ENCODE data around the gene CRHR1. TPM values are rescaled to one million over a fixed set of nuclear protein-coding genes. Genes with fewer than 3 reads are reported as not detected.

The CRHR1 gene
- total RNA-seq, 4 donors from 2014 or later: not detected

- no peak for TF ChIP-seq EP300 (IDR thresholded peaks at IDR 0.05; ENCODE audit: low read depth)
- TF ChIP-seq CTCF (IDR thresholded peaks at IDR 0.05): no peak
- TF ChIP-seq POLR2AphosphoS5 (IDR thresholded peaks at IDR 0.05): no peak
- TF ChIP-seq POLR2A (IDR thresholded peaks at IDR 0.05): no peak
- 40 to 52% methylated on average over 1 to 4 of the region's 4 CpGs for WGBS, 2 donors (ENCODE audit: low coverage in 1 of 2)
- DNase-seq: no peak
- Histone ChIP-seq H3K4me1 (no peaks in the 10 kb centered on the region), H3K36me3 (no peaks in the 10 kb centered on the region), H3K27me3 (peaks cover 66% of the 10 kb centered on the region), H3K27ac (no peak overlapping the region), H3K4me3 (no peak overlapping the region), H3K9me3 (no peaks in the 10 kb centered on the region)
- in situ Hi-C loops (cut with MboI; ENCODE audit: low pct_ligation_motif_present in 1 of 4, low pct_unique_long_range_greater_than_20kb in 1 of 4, low sequenced_read_pairs in 3 of 4) (no loop called here), intact Hi-C loops (cut with DNase I; ENCODE audit: low total_unique reads) (no loop called here)
Observed at GRCh38 chr17:45768000-45768399, 16.1 kb upstream of the CRHR1 start.

DNA sequence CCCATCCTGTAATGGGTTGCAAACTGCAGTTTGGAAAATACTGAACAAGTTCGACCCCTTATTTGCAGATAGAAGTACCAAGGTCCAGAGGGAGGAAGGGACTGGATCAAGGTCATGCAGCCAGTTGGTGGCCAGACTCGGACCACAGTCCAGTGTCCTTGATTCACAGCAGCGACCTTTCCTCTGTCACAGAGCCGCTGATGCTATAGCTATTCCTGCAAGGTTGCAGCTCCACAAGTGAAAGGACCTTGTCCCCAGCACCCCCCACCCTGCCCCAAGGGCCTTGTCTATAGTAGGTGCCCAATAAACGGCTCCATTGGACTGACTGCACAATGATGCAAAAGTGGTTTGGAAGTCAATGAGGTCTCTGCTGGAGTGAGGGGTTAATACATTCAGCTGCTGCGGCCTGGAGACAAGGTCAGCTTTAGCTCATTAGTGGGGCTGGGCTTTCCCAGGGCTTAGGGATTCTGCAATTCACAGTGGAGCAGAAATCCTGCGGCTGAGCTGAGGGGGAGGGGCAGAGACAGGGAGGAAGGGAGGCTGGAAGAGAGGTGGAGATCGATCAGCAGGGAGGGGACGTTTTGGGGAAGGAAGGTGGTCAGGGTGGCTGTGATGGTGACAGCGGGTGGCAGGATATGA lies 13.4 kb upstream of the CRHR1 start:
- no peaks in the 10 kb centered on the region for H3K9me3 ChIP-seq
- 17 to 40% methylated on average over 4 to 10 of the region's 10 CpGs for WGBS, 2 donors (ENCODE audit: low coverage in 1 of 2)
- no peak overlapping the region for H3K27ac ChIP-seq
- intact Hi-C loops (cut with DNase I; ENCODE audit: low total_unique reads) (no loop called here), in situ Hi-C loops (cut with MboI; ENCODE audit: low pct_ligation_motif_present in 1 of 4, low pct_unique_long_range_greater_than_20kb in 1 of 4, low sequenced_read_pairs in 3 of 4) (no loop called here)
- no peaks in the 10 kb centered on the region for H3K36me3 ChIP-seq
- DNase-seq: no peak
- H3K4me3 ChIP-seq: no peak overlapping the region
- TF ChIP-seq CTCF (IDR thresholded peaks at IDR 0.05): no peak
- TF ChIP-seq EP300 (IDR thresholded peaks at IDR 0.05; ENCODE audit: low read depth): no peak
- no peak for TF ChIP-seq POLR2A (IDR thresholded peaks at IDR 0.05)
- no peak for TF ChIP-seq POLR2AphosphoS5 (IDR thresholded peaks at IDR 0.05)
- no peaks in the 10 kb centered on the region for H3K4me1 ChIP-seq
- peaks cover 75% of the 10 kb centered on the region for H3K27me3 ChIP-seq

DNA sequence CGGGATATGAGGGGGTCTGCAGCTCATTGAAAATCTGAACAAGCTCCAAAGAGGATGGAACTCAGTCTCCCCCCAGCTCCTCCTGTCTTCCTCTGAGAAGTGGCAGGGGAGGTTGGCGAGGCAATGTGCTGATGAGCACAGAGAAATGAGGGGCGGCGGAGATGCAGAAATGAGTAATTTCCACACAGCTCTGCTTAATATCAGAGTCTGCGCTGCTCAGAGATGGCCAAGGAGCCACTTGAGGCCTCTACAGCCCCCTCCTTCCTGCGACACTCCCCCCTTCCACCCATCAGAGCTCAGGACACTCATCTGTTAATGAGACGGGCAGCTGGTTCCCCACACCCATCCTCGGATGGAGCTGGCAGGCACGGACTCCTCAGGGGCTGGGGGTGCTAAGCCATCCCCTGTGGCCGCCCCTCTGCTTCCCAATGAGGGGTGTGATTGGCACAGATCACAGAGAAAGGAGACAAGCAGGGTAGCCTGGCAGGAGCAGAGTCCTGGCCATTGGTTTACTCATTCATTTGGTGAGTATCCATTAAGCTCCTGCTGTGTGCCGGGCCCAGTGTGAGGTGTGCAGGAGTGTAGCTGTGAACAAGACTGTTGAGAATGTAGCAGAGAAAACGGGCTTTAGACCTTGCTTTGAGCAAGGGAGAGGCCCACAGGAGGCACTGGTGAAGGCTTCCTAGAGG lies 12.7 kb upstream of the CRHR1 start:
- intact Hi-C loops (cut with DNase I; ENCODE audit: low total_unique reads) (no loop called here), in situ Hi-C loops (cut with MboI; ENCODE audit: low pct_ligation_motif_present in 1 of 4, low pct_unique_long_range_greater_than_20kb in 1 of 4, low sequenced_read_pairs in 3 of 4) (no loop called here)
- peaks cover 71% of the 10 kb centered on the region for H3K27me3 ChIP-seq
- WGBS, 2 donors (ENCODE audit: low coverage in 1 of 2): 46 to 53% methylated on average over 3 to 12 of the region's 12 CpGs
- no peaks in the 10 kb centered on the region for H3K4me1 ChIP-seq
- no peak for DNase-seq
- no peak overlapping the region for H3K4me3 ChIP-seq
- H3K36me3 ChIP-seq: no peaks in the 10 kb centered on the region
- no peak overlapping the region for H3K27ac ChIP-seq
- no peaks in the 10 kb centered on the region for H3K9me3 ChIP-seq
- TF ChIP-seq POLR2A (IDR thresholded peaks at IDR 0.05) (no peak), POLR2AphosphoS5 (IDR thresholded peaks at IDR 0.05) (no peak), EP300 (IDR thresholded peaks at IDR 0.05; ENCODE audit: low read depth) (no peak), CTCF (IDR thresholded peaks at IDR 0.05) (no peak)

- H3K27ac ChIP-seq: no peak overlapping the region
Observed at GRCh38 chr17:45775148-45775547, 9.0 kb upstream of the CRHR1 start.

More at GRCh38 chr17:45775148-45775547, 9.0 kb upstream of the CRHR1 start:
- intact Hi-C loops (cut with DNase I; ENCODE audit: low total_unique reads) (no loop called here), in situ Hi-C loops (cut with MboI; ENCODE audit: low pct_ligation_motif_present in 1 of 4, low pct_unique_long_range_greater_than_20kb in 1 of 4, low sequenced_read_pairs in 3 of 4) (no loop called here)
- TF ChIP-seq EP300 (IDR thresholded peaks at IDR 0.05; ENCODE audit: low read depth): no peak
- no peak for TF ChIP-seq POLR2AphosphoS5 (IDR thresholded peaks at IDR 0.05)
- no peak for TF ChIP-seq CTCF (IDR thresholded peaks at IDR 0.05)
- no peak for TF ChIP-seq POLR2A (IDR thresholded peaks at IDR 0.05)
- Histone ChIP-seq H3K4me3 (no peak overlapping the region), H3K36me3 (no peaks in the 10 kb centered on the region), H3K9me3 (no peaks in the 10 kb centered on the region), H3K4me1 (no peaks in the 10 kb centered on the region), H3K27me3 (peaks cover 61% of the 10 kb centered on the region)
- no peak for DNase-seq
- WGBS, 2 donors (ENCODE audit: low coverage in 1 of 2): 20 to 37% methylated on average over 1 to 5 of the region's 5 CpGs
